H1 (cell line): ENCODE data around the gene CPLANE2. TPM values are rescaled to one million over a fixed set of nuclear protein-coding genes. Genes with fewer than 3 reads are reported as not detected.

Source experiments
- CTCF ChIA-PET: fragments of 300-600 bp; sonication (Branson Sonifier 250); formaldehyde crosslinking; loops from one replicate; lab custom pipeline; 2021; ENCODE audit not compliant: partially characterized antibody; lab: Charles Lee
- POLR2A ChIA-PET: fragments of 300-600 bp; sonication (Branson Sonifier 250); formaldehyde crosslinking; loops from one replicate; lab custom pipeline; 2021; ENCODE audit warnings: inconsistent platforms; ENCODE audit not compliant: partially characterized antibody; lab: Charles Lee
- DNase-seq, 2 experiments: peaks; one replicate each; pipeline versions ENCODE4 v3.0.0 to v3.0.0-alpha.2; 2010 to 2022; ENCODE audit warnings: low spot score in 2 of 2, low read depth in 1 of 2, mixed read lengths in 1 of 2
- FAIRE-seq: peaks from 2 replicates; lab custom pipeline; 2011; peaks lifted over from hg19 to GRCh38; lab: Jason Lieb, UNC
- H2AFZ ChIP-seq: 2 replicates; pipeline ENCODE4 v1.8.1; 2012; ENCODE audit warnings: low read length, inconsistent platforms
- H2AK5ac ChIP-seq: 2 replicates; pipeline ENCODE4 v1.6.1; 2013; ENCODE audit warnings: low read depth, low read length
- H2BK120ac ChIP-seq: replicated peaks from 2 replicates; pipeline ENCODE3; 2013; ENCODE audit warnings: low read depth, low read length, inconsistent platforms
- H2BK12ac ChIP-seq: 2 replicates; pipeline ENCODE4 v1.6.1; 2013; ENCODE audit warnings: low read depth, low read length
- H2BK15ac ChIP-seq: 2 replicates; pipeline ENCODE4 v1.6.1; 2013; ENCODE audit warnings: low read length
- H2BK20ac ChIP-seq: 2 replicates; pipeline ENCODE4 v1.6.1; 2013; ENCODE audit warnings: low read length
- H2BK5ac ChIP-seq: 2 replicates; pipeline ENCODE4 v1.6.1; 2013; ENCODE audit warnings: low read depth, low read length
- H3K14ac ChIP-seq: 2 replicates; pipeline ENCODE4 v1.6.1; 2013; ENCODE audit warnings: inconsistent platforms; ENCODE audit not compliant: insufficient read length
- H3K18ac ChIP-seq: 2 replicates; pipeline ENCODE4 v1.6.1; 2013; ENCODE audit warnings: low read length; ENCODE audit errors: extremely low read depth
- H3K23ac ChIP-seq: 2 replicates; pipeline ENCODE4 v1.6.1; 2013; ENCODE audit warnings: inconsistent platforms; ENCODE audit not compliant: insufficient read length
- H3K23me2 ChIP-seq: 2 replicates; pipeline ENCODE4 v1.6.1; 2013; ENCODE audit warnings: low read depth, low read length
- H3K27ac ChIP-seq: 2 replicates; pipeline ENCODE4 v1.6.1; 2011; ENCODE audit warnings: low read depth, low read length, inconsistent platforms
- H3K27me3 ChIP-seq, 4 experiments: replicated peaks in 1 of 4; 1 replicate in 1 of 4; 2 replicates in 3 of 4; pipeline versions ENCODE4 v1.6.1 to v1.8.1; 2011 to 2013; ENCODE audit warnings: low read length in 3 of 4, mild to moderate bottlenecking in 3 of 4, inconsistent platforms in 2 of 4, mixed read lengths in 2 of 4, moderate library complexity in 1 of 4; ENCODE audit not compliant: control insufficient read depth in 3 of 4, insufficient read depth in 3 of 4; ENCODE audit errors: extremely low read depth in 1 of 4
- H3K36me3 ChIP-seq, 4 experiments: 2 replicates each; pipeline versions ENCODE4 v1.6.1 to v1.8.1; 2011 to 2013; ENCODE audit warnings: mild to moderate bottlenecking in 4 of 4, low read length in 3 of 4, moderate library complexity in 2 of 4, control low read depth in 1 of 4, inconsistent platforms in 1 of 4; ENCODE audit not compliant: insufficient read depth in 4 of 4, control insufficient read depth in 2 of 4
- H3K4ac ChIP-seq: replicated peaks from 2 replicates; pipeline ENCODE3; 2013; ENCODE audit warnings: low read length, low read depth, mixed read lengths, inconsistent platforms; ENCODE audit not compliant: insufficient read length
- H3K4me1 ChIP-seq, 4 experiments: replicated peaks in 1 of 4; 1 replicate in 1 of 4; 2 replicates in 3 of 4; pipeline versions ENCODE4 v1.6.1 to v1.8.1; 2011 to 2013; ENCODE audit warnings: low read length in 3 of 4, inconsistent platforms in 2 of 4, mixed read lengths in 1 of 4; ENCODE audit not compliant: insufficient read depth in 4 of 4, control insufficient read depth in 3 of 4
- H3K4me2 ChIP-seq, 2 experiments: 2 replicates each; pipeline versions ENCODE4 v1.6.1 to v1.8.1; 2011 to 2013; ENCODE audit warnings: low read depth in 2 of 2, low read length in 2 of 2, control low read depth in 1 of 2, inconsistent platforms in 1 of 2, mild to moderate bottlenecking in 1 of 2; ENCODE audit not compliant: insufficient read depth in 1 of 2
- H3K4me3 ChIP-seq, 4 experiments: fragments of 200-600, 300-600 bp in 1 of 4; sonication (generic), shearing (Covaris generic), sonication (Bioruptor Twin) in 1 of 4; 2 replicates each; pipeline versions ENCODE4 v1.5.1 to v1.8.1; 2011 to 2016; ENCODE audit warnings: low read length in 4 of 4, low read depth in 3 of 4, control low read depth in 2 of 4, inconsistent platforms in 2 of 4, mild to moderate bottlenecking in 2 of 4, mixed read lengths in 1 of 4, moderate library complexity in 1 of 4; ENCODE audit not compliant: insufficient read depth in 2 of 4; ENCODE audit errors: extremely low read depth in 1 of 4
- H3K56ac ChIP-seq: replicated peaks from 2 replicates; pipeline ENCODE3; 2013; ENCODE audit warnings: low read depth, mild to moderate bottlenecking, mixed read lengths, low read length, inconsistent platforms; ENCODE audit not compliant: insufficient read length
- H3K79me1 ChIP-seq: 2 replicates; pipeline ENCODE4 v1.6.1; 2013; ENCODE audit warnings: low read depth, low read length, control low read depth
- H3K79me2 ChIP-seq, 2 experiments: 2 replicates each; pipeline versions ENCODE4 v1.6.1 to v1.8.1; 2012 to 2013; ENCODE audit warnings: low read length in 2 of 2, mild to moderate bottlenecking in 2 of 2, inconsistent platforms in 1 of 2; ENCODE audit not compliant: insufficient read depth in 2 of 2, control insufficient read depth in 1 of 2
- H3K9ac ChIP-seq, 4 experiments: replicated peaks in 1 of 4; 1 replicate in 1 of 4; 2 replicates in 3 of 4; pipeline versions ENCODE4 v1.6.1 to v1.8.1; 2011 to 2013; ENCODE audit warnings: low read depth in 3 of 4, low read length in 3 of 4, control low read depth in 2 of 4, mild to moderate bottlenecking in 2 of 4, moderate library complexity in 2 of 4, inconsistent platforms in 1 of 4; ENCODE audit errors: extremely low read depth in 1 of 4
- H3K9me3 ChIP-seq, 2 experiments: 2 replicates each; pipeline versions ENCODE4 v1.6.1 to v1.8.1; 2012 to 2013; ENCODE audit warnings: mild to moderate bottlenecking in 2 of 2, moderate library complexity in 2 of 2, control low read depth in 1 of 2, inconsistent platforms in 1 of 2, low read depth in 1 of 2, low read length in 1 of 2, mixed read lengths in 1 of 2; ENCODE audit not compliant: insufficient read depth in 2 of 2
- H4K20me1 ChIP-seq, 2 experiments: replicated peaks in 1 of 2; 2 replicates each; pipeline versions ENCODE3 to v1.8.1; 2011 to 2013; ENCODE audit warnings: inconsistent platforms in 2 of 2, low read length in 2 of 2, mild to moderate bottlenecking in 1 of 2; ENCODE audit not compliant: insufficient read depth in 2 of 2, control insufficient read depth in 1 of 2
- H4K5ac ChIP-seq: 2 replicates; pipeline ENCODE4 v1.6.1; 2013; ENCODE audit warnings: low read length, low read depth, mixed read lengths, inconsistent platforms; ENCODE audit not compliant: insufficient read length
- H4K8ac ChIP-seq: 2 replicates; pipeline ENCODE4 v1.8.0; 2013; ENCODE audit warnings: mild to moderate bottlenecking, moderate library complexity, low read length, inconsistent platforms; ENCODE audit not compliant: insufficient read depth; ENCODE audit errors: extremely low read depth
- H4K91ac ChIP-seq: replicated peaks from 2 replicates; pipeline ENCODE3; 2013; ENCODE audit warnings: low read length, mixed read lengths, inconsistent platforms; ENCODE audit not compliant: insufficient read length
- BACH1 ChIP-seq: IDR thresholded peaks from 2 replicates; pipeline ENCODE4 v1.6.1; 2012; ENCODE audit warnings: low read length, improper control_type of control experiment
- CBX8 ChIP-seq: fragments of 300-800, 300-1000 bp; sonication (generic); IDR thresholded peaks from 2 replicates; pipeline ENCODE4 v1.7.1; 2016; ENCODE audit warnings: low read depth, low read length, borderline replicate concordance
- CEBPB ChIP-seq: IDR thresholded peaks from 2 replicates; pipeline ENCODE4 v1.6.1; 2012; ENCODE audit warnings: low read depth, low read length
- GABPA ChIP-seq: IDR thresholded peaks from 2 replicates; pipeline ENCODE4 v1.6.1; 2011; ENCODE audit warnings: mild to moderate bottlenecking, low read length, moderate library complexity, borderline replicate concordance; ENCODE audit not compliant: insufficient read depth
- HDAC2 ChIP-seq, 2 experiments: fragments of 300-600 bp in 1 of 2; sonication (generic) in 1 of 2; IDR thresholded peaks; 2 replicates each; pipeline ENCODE4 v1.6.1; 2011 to 2012; ENCODE audit warnings: low read depth in 2 of 2, low read length in 2 of 2, mild to moderate bottlenecking in 2 of 2, moderate library complexity in 2 of 2, borderline replicate concordance in 1 of 2, inconsistent platforms in 1 of 2
- JUN ChIP-seq: IDR thresholded peaks from 2 replicates; pipeline ENCODE4 v1.6.1; 2011; ENCODE audit warnings: low read depth, mild to moderate bottlenecking, improper control_type of control experiment, low read length
- KDM1A ChIP-seq: fragments of 200-600, 300-600 bp; sonication (generic); IDR thresholded peaks from 2 replicates; pipeline ENCODE4 v1.7.1; 2016; ENCODE audit warnings: mild to moderate bottlenecking, low read length, borderline replicate concordance
- KDM5A ChIP-seq: fragments of 200-600 bp; IDR thresholded peaks from 2 replicates; pipeline ENCODE4 v1.7.1; 2012; ENCODE audit warnings: mild to moderate bottlenecking, low read length, inconsistent platforms, mixed read lengths
- RNF2 ChIP-seq: fragments of 200-900, 300-1000 bp; sonication (generic); IDR thresholded peaks from 2 replicates; pipeline ENCODE4 v1.7.1; 2016; ENCODE audit warnings: borderline replicate concordance, low read depth, mild to moderate bottlenecking, antibody characterized with exemption, low read length; ENCODE audit not compliant: poor library complexity, severe bottlenecking; ENCODE audit errors: missing control alignments
- SIN3A ChIP-seq, 2 experiments: IDR thresholded peaks in 1 of 2; conservative IDR thresholded peaks in 1 of 2; 2 replicates each; pipeline ENCODE4 v1.6.1; 2011 to 2012; ENCODE audit warnings: low read length in 2 of 2, improper control_type of control experiment in 1 of 2, low read depth in 1 of 2, mild to moderate bottlenecking in 1 of 2
- SIX5 ChIP-seq: IDR thresholded peaks from 2 replicates; pipeline ENCODE4 v1.6.1; 2011; ENCODE audit warnings: mild to moderate bottlenecking, low read depth, low read length
- TAF7 ChIP-seq: optimal IDR thresholded peaks from 2 replicates; pipeline ENCODE3; 2011; ENCODE audit warnings: low read depth, mild to moderate bottlenecking, inconsistent platforms, low read length, moderate library complexity, borderline replicate concordance
- WGBS, 2 experiments: shearing (Covaris generic) in 1 of 2; methylation state at CpG; one replicate each; pipeline versions ENCODE4 v1.1.6 to v1.1.7; 2013 to 2015; ENCODE audit warnings: low lambda C conversion rate in 2 of 2, mixed read lengths in 2 of 2, inconsistent platforms in 1 of 2, low coverage in 1 of 2, missing lambda C conversion rate in 1 of 2; ENCODE audit not compliant: insufficient replicate concordance in 2 of 2, insufficient coverage in 1 of 2, insufficient read length in 1 of 2; ENCODE audit errors: extremely low coverage in 1 of 2, missing lambda C conversion rate in 1 of 2; 5-methylcytosine and 5-hydroxymethylcytosine counted together
- polyA plus RNA-seq, 7 experiments: library from polyadenylated mRNA; depleted of rRNA in 3 of 7; stranded (reverse) in 5 of 7; unstranded in 2 of 7; fragments of >200 nt in 5 of 7; fragments of 200-250 nt in 2 of 7; gene quantifications; 1 replicate in 5 of 7; 2 replicates in 1 of 7; 4 replicates in 1 of 7; pipeline versions ENCODE4 v1.2.1 to v1.2.3, GENCODE V29; 2011 to 2013; ENCODE audit warnings: missing spikeins in 2 of 7, mixed read lengths in 2 of 7
- total RNA-seq: library from RNA; stranded (reverse); fragmentation: NEBNext Ultra II Directional; extraction: Animal tissue kit (Norgen Biotek cat#: 25700); gene quantifications from 2 replicates; pipeline ENCODE4 v1.2.1, GENCODE V29; 2021

The CPLANE2 gene
- total and polyA plus RNA-seq, 2 of the 8 experiments (the other 6 are each of a cell fraction or from before 2014, with no cell fraction given): 2.3 to 2.5 TPM

GRCh38 chr1:16187748-16188401 lies 49.1 kb downstream of the CPLANE2 start:
- no peaks in the 10 kb centered on the region for H3K9me3 ChIP-seq
- H3K9ac ChIP-seq: no peak overlapping the region
- ChIA-PET CTCF (interaction anchor here (0.6 to 17.1 kb wide), 32 partner anchors 9 to 416 kb away, joined by 3 to 569 read pairs (median 5); partner anchors contain the start of genes CPLANE2, EPHA2 and FAM131C), POLR2A (interaction anchor here (1.1 to 2.8 kb wide), 3 partner anchors 12 to 108 kb away, joined by 3 to 10 read pairs (median 7); no protein-coding TSS in a partner anchor)
- no peaks in the 10 kb centered on the region for H3K79me1 ChIP-seq
- H2BK15ac ChIP-seq: no peak overlapping the region
- H4K20me1 ChIP-seq: no peaks in the 10 kb centered on the region
- H2BK120ac ChIP-seq: no peak overlapping the region
- H3K79me2 ChIP-seq: no peaks in the 10 kb centered on the region
- H3K4me2 ChIP-seq: no peak overlapping the region
- no peak overlapping the region for H3K18ac ChIP-seq
- FAIRE-seq (peak; percentile 55), DNase-seq (peak in 1 of 2 experiments; percentile 95)
- H3K23me2 ChIP-seq: no peaks in the 10 kb centered on the region; the same call in 1 of the 2 replicates
- no peak overlapping the region for H2AFZ ChIP-seq
- no peak overlapping the region for H4K91ac ChIP-seq
- H3K56ac ChIP-seq: no peak overlapping the region
- no peak overlapping the region for H4K8ac ChIP-seq
- H2BK20ac ChIP-seq: no peak overlapping the region
- H4K5ac ChIP-seq: no peak overlapping the region
- no peak overlapping the region; the same call in 1 of the 2 replicates for H2BK12ac ChIP-seq
- no peaks in the 10 kb centered on the region; a peak in 1 of 7 replicates for H3K27me3 ChIP-seq
- H3K4me1 ChIP-seq: no peaks in the 10 kb centered on the region
- H2AK5ac ChIP-seq: no peak overlapping the region
- no peak overlapping the region for H3K14ac ChIP-seq
- H3K4ac ChIP-seq: no peak overlapping the region
- H3K23ac ChIP-seq: no peak overlapping the region
- H3K36me3 ChIP-seq: no peaks in the 10 kb centered on the region
- no peak overlapping the region for H3K27ac ChIP-seq
- no peak overlapping the region for H3K4me3 ChIP-seq
- 30% methylated on average over 14 of the region's 15 CpGs; no CpG with 5 or more reads in 1 of the 2 experiments for WGBS, 2 experiments
- H2BK5ac ChIP-seq: no peak overlapping the region
- no peak for TF ChIP-seq BACH1
- no peak for TF ChIP-seq SIX5
- no peak for TF ChIP-seq CEBPB
- no peak for TF ChIP-seq TAF7
- no peak for TF ChIP-seq HDAC2 (IDR thresholded peaks at IDR 0.05; ENCODE audit: borderline replicate concordance in 1 of 2, low read depth in 2 of 2, low read length in 2 of 2)
- TF ChIP-seq CBX8: no peak
- TF ChIP-seq JUN: no peak
- TF ChIP-seq RNF2: no peak
- no peak for TF ChIP-seq KDM5A
- TF ChIP-seq SIN3A (conservative IDR thresholded peaks at IDR 0.05 in 1 of 2, IDR thresholded peaks at IDR 0.05 in 1 of 2; ENCODE audit: low read depth in 1 of 2, low read length in 2 of 2): no peak
- no peak for TF ChIP-seq GABPA
- TF ChIP-seq KDM1A: peak; percentile 84
